ENCODE data around the gene NFATC3.

DNA sequence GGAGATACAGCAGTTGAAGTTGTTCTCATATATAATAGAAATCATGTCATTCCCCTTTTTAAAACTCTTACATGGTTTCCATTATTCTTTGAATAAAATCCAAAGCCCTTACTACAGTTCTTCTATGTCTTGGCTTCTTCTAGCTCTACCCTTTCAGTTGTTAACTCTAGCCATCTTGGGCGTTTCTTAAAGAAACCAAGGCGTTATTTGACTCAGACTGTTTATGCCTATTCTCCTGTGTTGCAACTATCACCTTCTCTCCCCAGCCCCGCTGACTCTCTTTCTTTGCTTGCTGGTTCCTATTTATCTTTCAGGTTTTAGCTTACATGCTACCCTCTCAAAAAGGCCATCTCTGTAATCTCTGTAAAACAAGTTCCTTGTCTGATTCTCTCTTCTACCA is 32.7 kb downstream of the NFATC3 start:
- TF ChIP-seq POLR2A (IDR thresholded peaks at IDR 0.05; ENCODE audit: control extremely low read depth in 1 of 2, low read depth in 2 of 2, low read length in 2 of 2) (no peak), EZH2 (IDR thresholded peaks at IDR 0.05; ENCODE audit: low read depth, low read length, severe bottlenecking) (no peak), GABPA (IDR thresholded peaks at IDR 0.05; ENCODE audit: borderline replicate concordance, insufficient read depth, low read length) (no peak), CTCF (IDR thresholded peaks at IDR 0.05; ENCODE audit: control extremely low read depth in 1 of 3, insufficient read depth in 1 of 3, low read depth in 1 of 3, low read length in 3 of 3) (no peak), RXRA (IDR thresholded peaks at IDR 0.05; ENCODE audit: insufficient read depth, low read depth, low read length) (no peak), HDAC2 (IDR thresholded peaks at IDR 0.05; ENCODE audit: borderline replicate concordance in 1 of 2, low read depth in 2 of 2, low read length in 2 of 2) (no peak), POLR2AphosphoS5 (IDR thresholded peaks at IDR 0.05; ENCODE audit: low read depth, low read length) (no peak), YY1 (IDR thresholded peaks at IDR 0.05; ENCODE audit: low read depth, low read length) (no peak), RAD21 (IDR thresholded peaks at IDR 0.05 in 1 of 2, conservative IDR thresholded peaks at IDR 0.05 in 1 of 2; ENCODE audit: low read depth in 2 of 2, low read length in 2 of 2) (no peak), SIX5 (IDR thresholded peaks at IDR 0.05; ENCODE audit: low read depth, low read length) (no peak), CEBPB (IDR thresholded peaks at IDR 0.05; ENCODE audit: low read depth, low read length) (no peak), EP300 (IDR thresholded peaks at IDR 0.05; ENCODE audit: borderline replicate concordance in 1 of 2, low read depth in 2 of 2, low read length in 2 of 2) (no peak)
- TF ChIP-seq, protein P1, sequence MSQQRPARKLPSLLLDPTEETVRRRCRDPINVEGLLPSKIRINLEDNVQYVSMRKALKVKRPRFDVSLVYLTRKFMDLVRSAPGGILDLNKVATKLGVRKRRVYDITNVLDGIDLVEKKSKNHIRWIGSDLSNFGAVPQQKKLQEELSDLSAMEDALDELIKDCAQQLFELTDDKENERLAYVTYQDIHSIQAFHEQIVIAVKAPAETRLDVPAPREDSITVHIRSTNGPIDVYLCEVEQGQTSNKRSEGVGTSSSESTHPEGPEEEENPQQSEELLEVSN (IDR thresholded peaks at IDR 0.05): no peak
- TF ChIP-seq, protein P2, sequence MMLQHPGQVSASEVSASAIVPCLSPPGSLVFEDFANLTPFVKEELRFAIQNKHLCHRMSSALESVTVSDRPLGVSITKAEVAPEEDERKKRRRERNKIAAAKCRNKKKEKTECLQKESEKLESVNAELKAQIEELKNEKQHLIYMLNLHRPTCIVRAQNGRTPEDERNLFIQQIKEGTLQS (IDR thresholded peaks at IDR 0.05; ENCODE audit: insufficient read depth, low read depth, low read length): no peak

Measured in H1 (cell line).